NCI-H446 (cell line): ENCODE data around the gene PEPD.

Source experiments
- DNase-seq, 2 experiments: peaks; one replicate each; lab custom pipeline; 2025; lab: John Stamatoyannopoulos, UW

Gene PEPD

DNA sequence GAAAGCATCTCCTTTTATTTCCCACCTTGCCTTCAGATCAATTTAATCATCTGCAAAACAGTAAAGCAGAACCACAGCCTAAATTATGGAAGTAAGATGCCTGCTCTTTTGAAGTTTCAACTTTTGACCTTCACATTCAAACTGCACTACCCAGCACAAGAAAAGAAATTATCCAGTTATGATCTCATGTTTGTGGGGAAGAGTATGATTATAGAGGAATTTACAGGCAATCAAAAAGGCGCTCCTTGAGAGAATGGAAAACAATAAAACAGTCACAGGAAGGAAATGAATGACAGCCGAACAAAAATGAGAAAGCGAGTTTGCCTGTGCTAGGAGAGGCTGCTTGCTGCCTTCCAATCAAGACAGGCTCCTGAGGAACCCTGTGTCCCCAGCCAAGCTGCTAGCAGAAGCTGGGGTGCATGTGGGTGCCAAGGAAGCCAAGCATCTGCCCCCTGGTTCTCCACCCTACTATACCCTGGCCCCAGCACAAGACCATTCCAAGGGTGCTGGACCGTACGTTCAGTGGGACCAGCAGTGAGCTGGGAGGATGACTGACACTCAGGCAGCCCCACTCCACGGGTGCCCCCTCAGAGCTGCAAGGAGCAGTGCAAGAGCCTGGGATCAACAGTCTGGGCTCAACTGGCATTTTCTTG lies 47.8 kb downstream of the PEPD start:
- no peak for DNase-seq

DNA sequence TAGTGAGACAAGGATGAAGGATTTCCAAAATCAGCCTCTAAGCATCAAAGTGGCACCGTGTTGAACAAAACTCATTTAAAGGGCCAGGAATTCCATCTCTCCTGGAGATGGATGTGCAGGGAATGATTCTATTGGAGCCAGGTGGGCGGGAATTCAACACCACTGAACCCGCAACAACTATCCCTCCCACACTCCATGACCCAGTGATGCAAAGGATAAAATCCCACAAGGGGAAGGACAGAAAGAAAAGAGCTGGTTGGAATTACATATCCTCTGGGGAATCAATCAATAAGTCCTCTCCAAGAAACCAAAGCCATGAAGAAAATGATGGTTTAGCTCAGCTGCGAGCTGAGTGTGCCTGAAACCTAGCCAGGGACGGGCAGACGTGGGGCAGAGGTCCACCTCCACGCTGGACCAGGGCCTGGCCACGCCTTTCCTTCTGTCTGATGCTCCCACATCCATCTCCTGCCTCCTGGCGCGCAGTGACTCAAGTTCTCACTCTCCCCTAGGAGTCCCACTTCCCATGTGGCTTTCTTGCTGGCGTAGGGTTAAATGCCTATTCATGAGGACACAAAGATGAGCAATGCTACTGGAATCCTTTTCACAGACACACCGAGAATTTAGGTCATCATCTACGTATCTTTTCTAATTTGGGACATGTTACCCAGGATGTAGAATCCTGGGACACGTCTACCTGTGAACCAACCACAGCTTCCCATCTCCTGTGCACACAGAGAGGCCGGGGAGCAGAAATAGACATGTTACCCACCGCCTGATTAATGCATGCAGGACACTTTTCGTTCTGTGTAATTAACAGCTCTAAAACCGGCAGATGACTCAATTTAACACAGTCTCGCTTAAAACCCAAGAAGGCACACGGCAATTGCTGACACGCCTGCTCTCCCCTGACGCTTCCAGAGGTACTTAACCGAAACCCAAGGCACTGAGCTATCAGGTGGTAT lies 48.6 kb downstream of the PEPD start:
- peak in 1 of 2 experiments; percentile 54 for DNase-seq

DNA sequence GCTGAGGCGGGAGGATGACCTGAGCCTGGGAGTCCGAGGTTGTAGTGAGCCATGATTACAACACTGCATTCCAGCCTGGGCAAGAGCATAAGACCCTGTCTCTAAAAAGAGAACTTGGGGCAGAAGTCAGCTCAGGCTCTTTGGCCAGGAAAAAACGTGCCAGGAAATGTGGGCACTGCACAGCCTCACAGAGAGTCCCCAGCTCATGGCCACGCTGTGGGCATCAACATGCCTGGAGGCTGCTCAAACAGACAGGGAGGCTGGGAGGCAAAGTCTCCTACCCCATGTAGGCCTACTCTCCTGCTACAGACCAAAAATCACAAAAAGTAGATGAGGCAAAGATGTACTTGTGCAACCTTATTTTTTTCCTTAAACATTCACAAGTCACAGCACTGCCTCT lies 49.4 kb downstream of the PEPD start:
- no peak for DNase-seq

DNA sequence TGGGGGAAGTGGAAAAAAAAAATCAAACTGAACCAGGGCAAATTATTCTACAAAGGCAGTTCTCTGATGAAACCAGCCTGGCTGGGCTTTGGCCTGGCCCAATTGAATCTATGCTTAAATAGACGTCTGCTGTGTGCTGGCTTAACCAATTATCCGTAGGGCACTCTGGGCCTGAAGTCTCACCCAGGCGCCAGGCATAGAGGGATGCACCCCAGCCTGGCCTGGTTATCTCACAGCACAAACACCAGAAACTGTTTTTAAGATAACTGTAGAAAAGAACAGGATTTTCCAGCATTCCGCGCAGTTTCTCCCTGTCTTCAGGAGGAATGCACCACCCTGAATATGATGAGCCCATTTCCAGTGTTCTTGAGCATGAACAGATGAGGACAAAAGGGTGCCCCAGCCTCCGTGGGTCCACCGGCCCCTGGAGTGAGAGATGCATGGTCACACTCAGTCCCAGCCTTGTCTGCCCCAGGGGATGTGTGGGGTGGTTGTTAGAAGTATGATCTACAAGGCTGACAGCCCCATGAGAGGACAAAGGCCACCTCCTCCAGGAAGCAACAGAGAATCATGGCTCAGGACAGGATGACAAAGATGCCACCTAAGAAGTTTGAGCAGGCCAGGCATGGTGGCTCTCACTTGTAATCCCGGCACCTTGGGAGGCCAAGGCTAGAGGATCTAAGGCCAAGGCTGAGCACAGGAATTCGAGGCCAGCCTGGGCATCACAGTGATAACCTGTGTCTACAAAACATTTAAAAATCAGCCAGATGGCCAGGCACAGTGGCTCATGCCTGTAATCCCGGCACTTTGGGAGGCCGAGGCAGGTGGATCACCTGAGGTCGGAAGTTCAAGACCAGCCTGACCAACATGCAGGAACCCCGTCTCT lies 50.2 kb downstream of the PEPD start:
- no peak for DNase-seq

DNA sequence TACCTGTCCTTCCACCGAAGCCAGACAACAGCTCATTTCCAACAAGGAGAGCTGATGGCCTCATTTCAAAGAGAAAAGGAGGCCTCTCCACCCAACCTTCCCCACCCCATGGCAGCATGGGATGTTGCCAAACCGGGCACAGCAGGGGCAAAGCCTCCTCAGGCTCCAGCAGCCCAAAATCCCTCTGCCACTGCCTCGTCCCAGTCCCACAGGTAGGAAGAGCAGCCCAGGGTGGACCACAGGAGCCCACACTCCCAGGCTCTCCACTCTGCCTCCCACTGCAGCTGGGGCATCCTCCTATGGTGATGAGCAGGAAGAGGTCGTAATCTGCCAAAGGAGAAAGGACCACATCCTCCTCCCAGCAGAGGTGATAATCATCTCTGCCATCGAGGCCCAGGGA lies 50.9 kb downstream of the PEPD start:
- DNase-seq: no peak

DNA sequence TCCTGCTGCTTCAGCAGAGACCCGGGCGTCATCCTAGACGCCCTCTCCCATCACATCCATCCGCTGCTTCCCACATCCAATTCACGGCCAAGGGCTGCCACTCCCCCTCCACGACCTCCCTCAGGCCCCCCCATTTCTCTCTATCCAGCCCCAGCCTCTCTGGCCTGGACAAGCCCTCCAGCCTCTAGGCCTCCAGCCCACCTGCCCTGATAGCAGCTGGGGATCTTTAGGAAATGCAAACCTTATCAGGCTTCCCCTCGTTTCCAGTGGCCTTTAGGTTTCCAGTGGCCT lies 51.6 kb downstream of the PEPD start:
- no peak for DNase-seq

DNA sequence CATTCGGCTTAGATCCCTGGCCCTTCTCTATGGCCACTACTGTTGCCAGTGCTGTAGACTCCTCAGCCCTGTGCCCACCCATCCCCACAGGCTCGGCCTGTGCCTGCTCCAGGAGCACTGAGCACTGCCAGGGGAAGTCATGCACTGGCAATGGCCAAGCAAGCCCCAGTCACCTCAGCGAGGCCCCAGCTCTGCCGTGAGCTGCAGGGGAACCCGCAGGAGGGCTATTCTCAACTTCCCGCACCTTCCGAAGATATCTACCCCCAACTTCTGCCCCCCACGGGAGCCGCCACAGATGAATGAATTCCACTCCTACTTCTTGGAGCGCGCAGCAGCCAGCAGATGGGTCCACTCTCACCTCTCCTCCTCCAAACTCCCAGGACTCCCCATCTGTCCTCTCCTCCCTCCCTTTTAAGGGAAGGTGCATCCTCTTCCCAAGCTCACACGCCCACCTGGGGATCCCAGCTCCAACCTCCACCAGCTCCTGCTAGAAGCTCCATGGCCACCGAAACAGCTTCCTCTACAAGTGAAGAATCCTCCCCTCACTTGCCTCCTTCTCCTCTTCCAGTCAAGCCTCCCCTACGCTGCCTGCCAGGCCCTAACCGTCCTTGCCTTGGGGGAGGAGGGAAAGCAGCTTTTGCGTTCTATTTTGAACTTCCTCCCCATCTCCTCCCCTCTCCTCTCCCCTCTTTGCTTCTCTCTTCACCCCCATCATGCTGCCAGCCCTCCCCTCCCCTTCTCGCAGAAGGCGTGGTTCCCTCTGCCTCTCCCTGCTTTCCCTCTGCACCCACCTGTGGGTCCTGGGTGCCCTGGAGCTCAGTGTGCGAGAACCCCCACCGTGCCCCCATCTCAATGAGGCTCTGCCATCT lies 52.2 kb downstream of the PEPD start:
- no peak for DNase-seq

DNA sequence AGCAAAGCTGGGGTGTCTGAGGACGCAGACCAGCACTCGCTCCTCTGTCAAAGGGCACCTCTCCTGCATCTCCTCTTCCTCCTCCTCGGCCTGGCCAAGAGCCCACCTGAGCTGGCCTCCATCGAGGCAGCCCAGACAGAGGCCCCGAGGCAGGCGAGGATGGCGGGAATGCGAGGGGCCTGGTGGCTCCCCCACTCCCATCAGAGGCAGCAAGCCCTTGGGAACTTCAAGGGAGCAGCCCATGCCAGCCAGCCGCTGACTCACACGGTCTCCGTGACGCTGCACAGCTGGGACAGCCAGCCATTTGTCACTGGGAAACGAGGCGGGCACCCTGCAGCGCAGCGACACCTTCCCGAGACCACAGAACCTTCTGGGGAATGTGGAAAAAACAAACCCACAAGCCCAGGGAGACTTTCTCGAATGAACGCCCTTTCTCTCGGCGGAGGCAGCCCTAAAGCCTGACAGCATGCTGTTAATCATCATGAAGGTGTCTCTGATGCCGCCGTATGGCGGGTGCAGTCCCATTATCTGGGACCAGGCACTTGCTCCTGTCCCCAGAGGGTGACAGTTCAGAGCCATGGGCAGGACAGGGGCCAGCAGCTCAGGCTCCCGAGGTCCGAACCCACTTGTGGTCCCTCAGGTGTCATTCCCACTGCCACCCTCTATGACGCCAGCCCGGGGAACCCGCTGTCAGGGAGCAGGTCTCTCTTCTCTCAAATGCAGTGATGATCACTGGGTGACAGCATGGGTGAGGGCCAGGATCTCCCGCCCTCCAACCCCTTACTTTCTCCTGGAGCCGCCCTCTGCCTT lies 53.0 kb downstream of the PEPD start:
- no peak for DNase-seq

DNA sequence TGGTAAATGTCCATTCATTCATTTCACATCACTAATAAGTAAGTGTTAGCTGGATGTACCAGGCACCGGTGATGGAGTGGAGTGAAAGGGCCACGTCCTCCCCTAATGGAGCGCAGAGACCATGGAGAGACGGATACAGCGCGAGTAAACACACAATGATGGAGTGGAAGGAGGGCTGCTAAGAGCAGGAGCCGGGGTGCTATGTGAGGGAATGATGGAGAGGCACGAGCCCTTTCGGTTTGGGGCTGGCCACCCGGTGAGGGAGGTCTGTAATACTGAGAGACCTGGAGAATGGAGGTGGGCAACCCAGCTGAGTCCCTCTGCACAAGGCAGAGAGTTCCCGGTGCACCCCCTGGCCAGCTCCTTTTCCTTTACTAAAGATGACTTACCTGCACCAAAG lies 53.7 kb downstream of the PEPD start:
- DNase-seq: no peak

DNA sequence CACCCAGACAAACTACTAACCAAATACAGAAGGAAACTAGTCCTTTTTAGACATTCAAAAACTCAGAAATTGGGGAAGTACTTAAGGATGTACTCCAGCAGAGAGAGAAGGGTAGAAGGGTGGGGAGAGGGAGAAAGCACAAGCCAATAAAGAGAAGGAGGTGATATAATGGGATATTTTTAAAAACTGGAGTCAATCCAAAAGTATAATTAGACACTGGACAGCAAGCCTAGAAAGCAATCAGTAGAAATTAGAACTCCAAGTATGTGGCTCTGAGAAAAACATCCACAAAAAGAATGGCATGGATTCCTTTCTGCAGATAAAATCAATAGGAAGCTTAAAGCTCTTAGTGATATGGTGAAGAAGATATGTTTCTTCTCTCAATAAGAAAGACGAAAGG lies 55.8 kb downstream of the PEPD start:
- DNase-seq: no peak

DNA sequence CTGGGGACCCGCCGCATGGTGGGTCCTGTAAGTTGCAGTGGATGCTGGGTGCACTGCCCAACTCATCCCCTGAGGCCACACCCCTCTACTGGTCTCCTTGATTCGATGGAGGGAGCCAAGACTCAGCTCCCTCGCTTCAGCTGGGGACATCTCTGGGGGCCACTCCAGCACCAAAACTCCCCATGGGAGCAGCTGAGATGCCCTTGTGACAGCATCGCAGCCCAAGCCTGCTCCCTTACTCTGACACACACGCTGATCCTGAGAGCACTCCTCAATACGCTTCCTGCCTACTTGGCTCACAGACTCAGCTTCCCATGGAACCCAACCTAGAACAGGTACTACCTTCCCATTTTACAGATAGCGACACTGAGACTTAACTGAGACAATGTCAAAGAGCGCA lies 56.2 kb downstream of the PEPD start:
- no peak for DNase-seq

DNA sequence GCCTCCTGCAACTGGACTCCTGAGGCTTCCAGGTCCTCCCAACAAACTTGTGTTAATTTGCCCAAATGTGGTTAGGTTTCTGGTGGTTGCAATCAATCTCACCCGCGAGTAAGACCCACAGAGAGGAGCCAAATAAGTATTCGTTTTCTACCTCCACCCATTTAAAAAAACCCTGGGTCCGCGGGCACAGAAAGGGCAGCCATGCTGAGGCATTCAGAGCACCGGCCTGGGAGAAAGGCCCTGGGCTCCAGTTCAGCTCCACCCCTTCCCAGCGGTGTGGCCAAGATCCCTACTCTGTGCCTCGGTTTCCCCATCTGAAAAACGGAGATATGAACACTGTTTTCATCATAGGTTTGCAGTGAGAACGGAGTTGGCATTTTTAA lies 56.9 kb downstream of the PEPD start:
- DNase-seq: no peak

DNA sequence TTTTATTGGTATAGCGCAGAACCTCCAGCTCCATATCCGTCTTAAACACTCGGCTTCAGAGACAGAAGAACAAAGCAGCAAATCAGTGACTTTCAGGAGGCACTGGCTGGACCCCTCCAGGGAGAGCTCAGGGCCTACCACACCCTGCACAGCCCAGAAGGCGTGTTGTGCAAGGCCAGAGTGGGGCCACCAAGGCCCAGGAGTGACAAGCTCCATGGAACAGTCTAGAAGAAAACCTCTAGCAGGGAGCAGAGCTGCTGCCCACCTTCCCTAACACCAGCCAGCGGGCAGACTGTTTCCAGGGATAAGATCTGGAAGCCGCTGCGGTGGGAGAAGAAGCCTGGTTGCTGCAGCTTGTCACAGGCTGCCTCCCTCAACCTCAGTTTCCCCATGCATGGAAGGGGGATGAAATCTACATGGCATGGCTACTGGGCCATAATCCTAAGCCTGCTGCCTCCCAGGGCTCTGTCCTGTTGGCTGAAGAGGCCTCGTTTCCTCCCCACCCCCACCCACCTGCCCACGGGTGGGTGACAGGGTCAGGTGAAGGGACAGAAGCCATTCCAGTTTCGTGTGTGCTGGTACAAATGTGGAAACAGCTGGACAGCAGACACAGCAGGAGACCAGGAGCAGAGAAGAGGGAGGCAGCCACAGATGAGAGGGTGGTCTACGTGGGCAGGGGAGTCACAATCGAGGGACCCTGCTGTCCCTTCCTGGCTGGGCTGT lies 57.4 kb downstream of the PEPD start:
- no peak for DNase-seq

DNA sequence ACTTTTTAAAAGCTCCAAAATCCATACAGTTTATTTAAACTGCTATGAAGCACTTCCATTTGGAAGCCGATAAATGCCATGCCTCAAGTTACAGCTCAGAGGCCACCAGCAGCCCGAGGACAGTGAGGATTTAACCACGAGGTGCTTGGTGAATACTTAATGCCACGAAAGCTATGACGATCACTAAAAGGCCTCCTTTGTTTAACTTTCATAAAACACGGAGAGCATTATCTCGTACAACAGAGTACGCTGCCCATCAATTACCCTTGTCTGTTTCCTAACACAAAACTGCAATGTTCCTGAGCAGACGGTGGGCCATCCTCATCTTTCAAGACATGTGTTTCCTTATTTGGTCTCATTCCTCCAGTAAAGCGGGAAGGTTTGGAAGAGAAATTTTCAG lies 58.4 kb downstream of the PEPD start:
- DNase-seq: no peak

DNA sequence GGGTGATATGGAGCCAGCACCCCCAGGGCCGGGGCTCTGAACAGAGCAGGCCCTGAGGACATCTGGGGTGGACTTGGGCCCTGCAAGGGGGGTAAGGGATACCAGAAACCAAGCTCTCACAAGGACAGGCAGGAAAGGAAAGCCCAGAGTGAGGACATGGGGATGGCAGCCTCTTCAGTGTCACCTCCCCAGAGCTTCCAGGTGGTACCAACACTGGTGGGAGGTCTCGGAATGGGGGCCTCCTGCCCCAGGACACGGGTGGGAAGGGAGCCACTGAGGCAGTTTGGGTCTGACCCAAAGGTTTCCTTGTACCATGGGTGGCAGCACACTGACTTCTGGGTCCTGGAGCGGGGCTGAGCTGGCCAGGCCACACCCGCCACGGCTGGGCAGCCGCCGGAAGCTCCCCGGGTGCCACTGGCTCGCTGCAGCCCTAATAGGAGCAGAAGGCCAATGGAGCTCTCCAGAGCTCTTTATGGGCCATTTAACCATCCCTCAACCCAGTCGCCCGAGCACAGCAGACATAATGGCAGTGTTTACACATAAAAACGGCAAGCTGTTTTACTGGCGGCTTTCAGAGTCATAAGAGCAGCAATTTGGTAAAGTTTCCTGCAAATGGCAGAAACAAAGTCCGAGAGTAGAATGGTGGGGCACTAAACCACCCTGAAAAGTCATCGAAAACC lies 59.3 kb downstream of the PEPD start:
- DNase-seq: peak in 1 of 2 experiments; percentile 26

DNA sequence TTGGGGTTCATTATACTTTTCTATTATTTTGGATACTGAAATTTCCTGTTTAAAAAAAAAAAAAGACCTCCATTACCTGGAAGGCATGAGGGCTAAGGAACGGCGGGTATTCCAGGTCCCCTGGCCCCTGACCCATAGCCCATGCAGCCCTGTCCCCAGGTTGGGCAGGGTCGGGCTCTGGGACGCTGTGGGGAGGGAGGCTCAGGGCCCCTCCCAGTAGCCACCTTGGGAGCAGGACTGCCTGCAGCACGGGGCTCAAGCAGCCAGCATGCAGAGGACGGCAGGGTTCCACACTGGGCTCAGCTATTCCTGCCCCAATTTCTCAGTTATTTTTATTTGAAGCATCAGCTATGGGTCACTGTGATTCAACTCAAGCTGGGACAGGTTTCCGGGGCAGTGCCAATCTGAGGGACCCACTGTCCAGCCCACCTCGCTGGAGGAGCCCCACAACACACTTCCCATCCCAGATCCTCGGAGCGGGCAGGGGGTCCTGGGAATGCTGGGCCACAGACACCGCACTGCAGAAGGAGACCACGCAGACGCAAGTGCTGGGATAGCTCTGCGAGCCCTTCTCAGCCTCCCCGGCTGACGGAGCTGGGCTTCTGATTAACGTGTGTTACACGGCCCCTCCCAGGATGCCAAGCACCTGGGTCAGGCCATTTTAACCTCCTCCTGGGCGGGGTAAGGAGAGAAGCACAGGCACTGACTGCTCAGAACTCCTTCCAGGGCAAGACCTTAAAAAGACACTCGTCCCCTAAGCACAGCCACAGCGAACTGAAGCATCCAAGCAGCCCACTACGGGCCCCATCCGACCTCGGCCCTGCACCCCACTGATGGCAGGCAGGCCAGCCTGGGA lies 60.1 kb downstream of the PEPD start:
- DNase-seq: no peak

DNA sequence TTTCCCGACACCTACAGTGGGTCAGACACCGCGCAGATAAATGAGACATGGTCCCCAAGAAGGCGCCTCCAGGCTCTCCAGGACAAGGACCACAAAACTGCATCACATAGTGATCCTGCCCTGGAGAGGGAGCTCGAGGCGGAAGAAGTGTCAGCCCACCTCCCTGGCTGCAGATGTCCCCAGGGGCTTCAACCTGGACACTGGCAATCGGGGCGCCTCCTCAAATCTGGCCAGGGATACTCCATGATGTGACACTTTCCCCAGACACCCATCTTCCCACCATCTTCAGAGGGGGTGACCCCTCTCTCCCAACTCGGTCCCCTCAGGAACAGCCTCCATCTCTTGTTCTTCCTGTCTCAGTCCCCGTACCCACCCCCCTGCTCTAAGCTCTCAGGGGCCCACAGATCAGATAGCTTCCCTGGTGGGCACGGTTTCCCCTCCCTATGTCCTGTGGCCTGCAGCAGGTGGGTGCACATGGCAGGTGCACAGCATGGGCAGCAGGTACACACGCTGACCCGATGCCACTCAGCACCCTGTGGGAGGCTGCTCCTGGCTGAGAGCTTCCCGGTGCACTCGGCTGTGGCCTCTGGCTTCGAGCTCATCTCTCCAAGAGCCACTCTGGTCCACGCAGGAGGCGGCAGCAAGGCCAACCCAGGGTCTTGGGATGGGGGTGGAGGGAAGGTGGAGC lies 61.2 kb downstream of the PEPD start:
- no peak for DNase-seq
